ENCODE results near the gene AIFM1. TPM values are rescaled to one million over a fixed set of nuclear protein-coding genes. Genes with fewer than 3 reads are reported as not detected.

AIFM1 gene
- total and polyA plus RNA-seq, 2 experiments from 2014 or later, result 29.6 to 47.3 TPM

GRCh38 chrX:130213376-130213775 is 47.7 kb upstream of the AIFM1 start:
- H3K27ac Mint-ChIP-seq, result no peak overlapping the region
- Histone ChIP-seq H3K27ac (ENCODE audit: low read depth) (no peak overlapping the region), H3K27me3 (ENCODE audit: insufficient read depth) (no peaks in the 10 kb centered on the region), H4K20me1 (replicated peaks; ENCODE audit: insufficient read depth) (no peaks in the 10 kb centered on the region), H2AFZ (no peak overlapping the region), H3K4me3 (no peak overlapping the region), H3F3A (replicated peaks; ENCODE audit: low read depth) (no peaks in the 10 kb centered on the region), H3K79me2 (replicated peaks; ENCODE audit: insufficient read depth) (no peaks in the 10 kb centered on the region), H3K4me1 (ENCODE audit: insufficient read depth) (no peaks in the 10 kb centered on the region), H3K9me2 (ENCODE audit: insufficient read depth) (no peaks in the 10 kb centered on the region), H3K4me2 (no peak overlapping the region), H3K36me3 (ENCODE audit: insufficient read depth) (peaks cover 17% of the 10 kb centered on the region; the same call in 1 of the 2 replicates)
- DNase-seq (ENCODE audit: low spot score) (no peak), ATAC-seq (no peak)
- no peak for TF ChIP-seq ETS1 (IDR thresholded peaks at IDR 0.05)
- TF ChIP-seq EZH2phosphoT487 (IDR thresholded peaks at IDR 0.05; ENCODE audit: unreplicated experiment), result no peak
- no peak for TF ChIP-seq ZNF462 (CRISPR knock-in tag; IDR thresholded peaks at IDR 0.05)
- TF ChIP-seq POLR2AphosphoS5 (IDR thresholded peaks at IDR 0.05; ENCODE audit: low read depth), result no peak
- TF ChIP-seq NANOG (IDR thresholded peaks at IDR 0.05; ENCODE audit: borderline replicate concordance), result no peak
- TF ChIP-seq ZNF114 (CRISPR knock-in tag; IDR thresholded peaks at IDR 0.05), result no peak
- no peak for TF ChIP-seq CREB1 (CRISPR knock-in tag; IDR thresholded peaks at IDR 0.05; ENCODE audit: low read depth)
- TF ChIP-seq JUNB (IDR thresholded peaks at IDR 0.05; ENCODE audit: unreplicated experiment), result no peak
- TF ChIP-seq CTCF (conservative IDR thresholded peaks at IDR 0.05; ENCODE audit: low read depth in 2 of 2), result no peak
- no peak for TF ChIP-seq ZNF331 (CRISPR knock-in tag; IDR thresholded peaks at IDR 0.05; ENCODE audit: low read depth)
- no peak for TF ChIP-seq STAT1 (IDR thresholded peaks at IDR 0.05; ENCODE audit: unreplicated experiment)
- no peak for TF ChIP-seq EZH2 (IDR thresholded peaks at IDR 0.05; ENCODE audit: low read depth, unreplicated experiment)
- TF ChIP-seq REST (IDR thresholded peaks at IDR 0.05; ENCODE audit: unreplicated experiment), result no peak
- no peaks in the 10 kb centered on the region for H3K27me3 Mint-ChIP-seq (ENCODE audit: insufficient read depth, low read depth, poor library complexity)
- H3K4me3 Mint-ChIP-seq, result no peak overlapping the region
- no peaks in the 10 kb centered on the region for H3K4me1 Mint-ChIP-seq
- no peaks in the 10 kb centered on the region for H3K9me3 Mint-ChIP-seq
- peaks cover 56% of the 10 kb centered on the region for H3K36me3 Mint-ChIP-seq (ENCODE audit: low read depth)

All from GM23338 (cell line).